SJCRH30 (cell line): ENCODE results near the gene ATP1B1. TPM values are rescaled to one million over a fixed set of nuclear protein-coding genes. Genes with fewer than 3 reads are reported as not detected.
"Not testable (repeated sequence)": the region's sequence is repeated elsewhere in the genome, so short reads cannot be mapped to it uniquely, and the experiment has no call there.

Experiments
- DNase-seq, 2 experiments: peaks; one replicate each; pipeline ENCODE4 v3.0.0-alpha.2; 2015 to 2020
- H3K27ac ChIP-seq: fragments of 250-450 bp; sonication (Bioruptor Pico); 2 replicates; pipeline ENCODE4 v1.5.1; 2020; ENCODE audit warnings: mild to moderate bottlenecking, moderate library complexity
- H3K27me3 ChIP-seq: fragments of 250-450 bp; sonication (Bioruptor Pico); 2 replicates; pipeline ENCODE4 v1.5.1; 2020; ENCODE audit warnings: mild to moderate bottlenecking, moderate library complexity
- H3K36me3 ChIP-seq: fragments of 250-450 bp; sonication (Bioruptor Pico); 2 replicates; pipeline ENCODE4 v1.5.1; 2020; ENCODE audit warnings: mild to moderate bottlenecking, moderate library complexity
- H3K4me1 ChIP-seq: fragments of 250-450 bp; sonication (Bioruptor Pico); 2 replicates; pipeline ENCODE4 v1.5.1; 2020; ENCODE audit warnings: mild to moderate bottlenecking, moderate library complexity
- H3K4me3 ChIP-seq: fragments of 250-450 bp; sonication (Bioruptor Pico); 2 replicates; pipeline ENCODE4 v1.5.1; 2020; ENCODE audit warnings: mild to moderate bottlenecking, moderate library complexity
- H3K9me3 ChIP-seq: fragments of 250-450 bp; sonication (Bioruptor Pico); replicated peaks from 2 replicates; pipeline ENCODE4 v1.5.1; 2020; ENCODE audit warnings: mild to moderate bottlenecking, moderate library complexity
- total RNA-seq: library from RNA; depleted of rRNA; stranded (reverse); fragments of >200 nt; shearing (Covaris generic); gene quantifications from 2 replicates; pipeline ENCODE4 v1.2.3, GENCODE V29; 2014

ATP1B1 gene
- total RNA-seq, 1 experiment from 2014 or later, result 19.7 TPM

DNA sequence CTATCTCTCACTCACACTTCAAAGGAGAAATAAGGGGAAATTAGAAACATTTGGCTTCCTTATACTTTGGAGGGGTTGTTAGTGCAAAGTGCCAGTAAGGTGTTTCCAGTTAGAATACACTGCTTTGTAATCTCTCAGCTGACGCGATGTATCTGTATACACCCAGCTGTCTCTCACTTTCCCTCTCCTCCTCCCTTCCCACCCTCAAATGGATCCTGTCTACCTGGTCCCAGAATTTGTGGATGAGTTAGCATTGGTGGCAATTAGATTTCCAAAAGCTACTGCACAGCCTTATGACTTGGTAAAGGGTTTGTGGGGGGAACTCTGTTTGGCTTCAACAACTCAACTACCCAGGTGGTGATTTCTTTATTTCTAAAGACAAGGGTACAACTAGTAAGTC lies 10.5 kb downstream of the ATP1B1 start:
- H3K4me1 ChIP-seq, result peaks cover 25% of the 10 kb centered on the region
- no peak for DNase-seq
- no peaks in the 10 kb centered on the region for H3K27me3 ChIP-seq
- H3K9me3 ChIP-seq, result no peaks in the 10 kb centered on the region
- no peak overlapping the region for H3K4me3 ChIP-seq
- no peak overlapping the region for H3K27ac ChIP-seq
- H3K36me3 ChIP-seq, result peaks cover 31% of the 10 kb centered on the region

DNA sequence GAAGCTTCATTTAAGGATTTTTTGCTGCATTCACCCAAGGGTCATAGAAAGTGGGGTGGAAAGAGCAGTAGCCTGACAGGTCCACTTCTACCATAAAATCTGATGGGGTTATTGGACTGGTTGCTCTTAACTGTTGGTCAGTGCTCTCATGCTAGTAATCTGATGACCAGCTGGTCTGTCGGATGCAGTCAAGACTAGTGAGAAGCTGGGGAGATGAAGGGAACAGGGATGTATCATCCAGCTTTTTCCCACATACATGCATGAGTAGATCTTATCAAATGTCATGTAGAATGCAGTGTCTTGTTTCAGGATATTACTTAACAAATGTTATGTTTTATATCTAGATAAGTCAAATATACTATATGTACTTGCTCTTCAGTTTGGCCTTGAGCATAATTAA lies 11.1 kb downstream of the ATP1B1 start:
- Histone ChIP-seq H3K4me1 (peaks cover 25% of the 10 kb centered on the region), H3K27me3 (no peaks in the 10 kb centered on the region), H3K36me3 (peaks cover 28% of the 10 kb centered on the region), H3K9me3 (no peaks in the 10 kb centered on the region), H3K27ac (no peak overlapping the region), H3K4me3 (no peak overlapping the region)
- no peak for DNase-seq

DNA sequence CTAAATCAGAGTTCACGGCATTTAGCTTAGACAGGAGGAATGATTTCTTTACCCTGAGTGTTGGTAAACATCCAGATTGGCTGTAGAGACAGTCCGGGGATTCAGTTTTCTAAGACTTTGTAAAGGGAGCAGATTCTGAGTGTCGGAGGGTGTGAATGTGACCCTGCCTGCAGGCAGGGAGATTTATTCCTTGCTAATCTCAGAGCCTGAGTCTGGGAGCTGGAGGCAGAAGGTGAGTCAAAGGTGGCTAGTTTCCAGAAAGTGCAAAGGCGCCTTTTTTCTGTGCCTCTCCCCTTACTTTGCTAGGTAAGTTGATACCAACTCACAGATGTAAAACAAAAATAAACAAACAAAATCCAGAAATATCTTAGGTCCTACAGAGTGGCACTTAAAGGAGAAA lies 11.7 kb downstream of the ATP1B1 start:
- no peaks in the 10 kb centered on the region for H3K27me3 ChIP-seq
- DNase-seq, result no peak
- H3K9me3 ChIP-seq, result no peaks in the 10 kb centered on the region
- no peak overlapping the region for H3K4me3 ChIP-seq
- peaks cover 28% of the 10 kb centered on the region for H3K36me3 ChIP-seq
- H3K27ac ChIP-seq, result no peak overlapping the region
- H3K4me1 ChIP-seq, result peaks cover 25% of the 10 kb centered on the region

DNA sequence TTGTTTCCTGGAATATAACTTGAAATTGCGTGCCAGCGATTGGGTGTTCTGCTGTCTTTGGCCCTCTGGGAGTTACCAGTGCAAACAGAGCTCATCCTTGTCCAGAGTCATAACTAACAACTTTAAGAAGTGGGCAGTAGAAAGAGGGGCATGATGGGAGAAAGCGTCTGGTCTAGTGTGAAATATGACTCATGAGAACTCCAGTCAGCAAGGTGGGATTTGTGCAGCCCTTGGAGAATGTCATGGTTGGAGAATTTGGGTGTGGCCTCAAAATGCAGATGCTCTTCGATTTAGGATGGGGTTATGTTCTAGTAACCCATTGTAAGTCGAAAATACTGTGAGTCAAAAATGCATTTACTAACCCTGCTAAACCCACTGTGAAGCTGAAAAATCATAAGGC lies 12.9 kb downstream of the ATP1B1 start:
- H3K4me1 ChIP-seq, result peaks cover 19% of the 10 kb centered on the region
- peak overlapping the region; percentile 27; the same call in 1 of the 2 replicates for H3K27ac ChIP-seq
- H3K36me3 ChIP-seq, result peaks cover 21% of the 10 kb centered on the region
- no peak overlapping the region for H3K4me3 ChIP-seq
- no peaks in the 10 kb centered on the region for H3K9me3 ChIP-seq
- H3K27me3 ChIP-seq, result no peaks in the 10 kb centered on the region
- DNase-seq, result peak in 1 of 2 experiments; percentile 23

DNA sequence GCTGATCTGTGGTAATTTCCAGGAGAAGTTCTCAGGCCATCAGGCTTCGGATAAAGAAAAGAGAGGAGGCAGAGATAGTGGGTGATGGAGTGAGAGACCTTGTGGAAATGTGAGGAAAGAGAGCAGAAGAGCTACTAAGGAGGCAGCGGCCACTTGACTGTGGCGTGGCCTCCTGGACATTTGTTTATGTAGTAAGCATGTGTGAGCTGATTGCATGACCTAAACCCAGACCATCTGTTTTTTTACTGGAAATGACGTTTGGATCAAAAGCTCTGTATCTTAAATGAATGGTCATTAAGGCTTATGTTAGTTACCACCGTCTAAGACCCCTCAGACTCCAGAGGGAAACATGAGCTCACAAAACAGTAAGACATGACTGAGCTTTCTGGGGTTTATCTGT lies 13.6 kb downstream of the ATP1B1 start:
- Histone ChIP-seq H3K9me3 (no peaks in the 10 kb centered on the region), H3K27me3 (no peaks in the 10 kb centered on the region), H3K36me3 (peaks cover 20% of the 10 kb centered on the region), H3K27ac (peak overlapping the region; percentile 27; the same call in 1 of the 2 replicates), H3K4me3 (no peak overlapping the region), H3K4me1 (peaks cover 19% of the 10 kb centered on the region)
- DNase-seq, result no peak

DNA sequence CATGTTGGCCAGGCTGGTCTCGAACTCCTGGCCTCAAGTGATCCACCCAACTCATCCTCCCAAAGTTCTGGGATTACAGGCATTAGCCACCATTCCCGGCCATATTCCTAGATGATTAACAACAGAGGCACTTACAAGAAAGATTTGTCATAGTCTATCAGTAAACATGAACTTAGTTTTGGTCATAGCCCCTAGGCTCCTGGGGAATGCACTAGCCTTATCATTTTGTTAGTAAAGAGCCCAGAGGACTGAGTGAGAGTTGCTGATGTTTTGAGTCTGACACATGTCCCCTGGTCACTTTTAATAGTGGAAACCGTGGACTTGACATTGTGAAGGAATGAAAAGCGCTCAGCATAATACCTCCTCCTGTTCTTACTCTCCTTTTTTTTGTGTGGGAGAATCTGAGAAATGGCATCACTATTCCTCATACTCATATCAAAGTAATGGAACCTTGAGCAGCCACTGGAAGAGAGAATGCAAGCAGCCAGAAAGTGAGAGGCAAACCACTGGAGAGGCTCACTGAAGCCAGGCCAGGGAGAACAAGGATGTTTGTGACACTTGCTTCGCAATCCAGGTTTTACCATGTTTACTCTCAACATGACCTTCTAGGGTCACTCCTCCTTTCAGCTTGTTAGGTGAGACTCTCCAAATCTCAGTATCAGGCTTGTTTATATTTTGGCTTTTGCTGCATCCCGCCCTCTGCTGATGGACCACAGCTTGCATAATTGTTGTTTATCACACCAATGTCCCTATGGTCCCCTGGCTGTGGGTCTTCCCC lies 14.8 kb downstream of the ATP1B1 start:
- DNase-seq, result no peak
- H3K9me3 ChIP-seq, result no peaks in the 10 kb centered on the region
- no peak overlapping the region for H3K4me3 ChIP-seq
- H3K27me3 ChIP-seq, result no peaks in the 10 kb centered on the region
- peaks cover 19% of the 10 kb centered on the region for H3K4me1 ChIP-seq
- no peak overlapping the region for H3K27ac ChIP-seq
- peaks cover 30% of the 10 kb centered on the region for H3K36me3 ChIP-seq

DNA sequence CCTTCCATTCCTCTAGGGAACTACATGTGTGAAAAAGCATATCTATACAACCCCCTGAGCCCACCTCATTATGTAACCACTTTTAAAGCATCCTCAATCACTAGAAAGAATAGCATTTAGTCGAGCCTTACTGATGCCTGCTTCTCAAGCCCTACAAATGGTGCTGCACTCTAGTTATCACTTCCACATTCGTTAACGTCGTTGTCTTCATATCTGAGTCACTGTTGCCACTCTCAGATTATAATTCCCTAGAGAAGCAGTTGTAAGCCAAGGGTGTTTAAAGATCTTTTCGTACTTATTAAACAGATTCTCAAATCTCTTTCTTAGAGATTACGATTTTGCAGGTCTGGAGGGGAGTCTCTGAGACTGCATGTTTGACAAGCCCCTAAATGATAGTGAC lies 16.5 kb downstream of the ATP1B1 start:
- H3K4me1 ChIP-seq, result peaks cover 19% of the 10 kb centered on the region
- peaks cover 34% of the 10 kb centered on the region for H3K36me3 ChIP-seq
- H3K4me3 ChIP-seq, result no peak overlapping the region
- no peaks in the 10 kb centered on the region for H3K27me3 ChIP-seq
- no peak overlapping the region for H3K27ac ChIP-seq
- no peaks in the 10 kb centered on the region for H3K9me3 ChIP-seq
- DNase-seq, result no peak

DNA sequence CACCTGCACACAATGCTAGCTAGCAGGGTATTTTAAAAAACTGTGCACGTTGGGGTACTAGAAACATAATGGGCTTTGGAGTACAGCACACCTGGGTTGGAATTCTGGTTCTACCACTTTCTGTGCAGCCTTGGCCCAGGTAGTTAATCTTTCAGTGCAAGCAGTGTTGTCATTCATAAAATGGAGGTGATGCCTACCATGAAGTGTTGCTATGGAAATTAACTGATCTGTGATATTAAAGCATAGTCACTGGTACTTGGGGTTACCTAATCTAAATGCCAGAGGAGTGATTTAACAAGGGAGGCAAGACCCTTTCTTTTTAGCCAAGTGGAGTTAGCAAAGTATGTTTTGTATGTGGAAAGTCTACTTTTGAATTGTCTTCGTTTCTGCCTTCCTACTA lies 18.0 kb downstream of the ATP1B1 start:
- Histone ChIP-seq H3K4me1 (peaks cover 9% of the 10 kb centered on the region), H3K4me3 (no peak overlapping the region), H3K9me3 (no peaks in the 10 kb centered on the region), H3K27me3 (no peaks in the 10 kb centered on the region), H3K27ac (no peak overlapping the region), H3K36me3 (peaks cover 31% of the 10 kb centered on the region)
- no peak for DNase-seq

DNA sequence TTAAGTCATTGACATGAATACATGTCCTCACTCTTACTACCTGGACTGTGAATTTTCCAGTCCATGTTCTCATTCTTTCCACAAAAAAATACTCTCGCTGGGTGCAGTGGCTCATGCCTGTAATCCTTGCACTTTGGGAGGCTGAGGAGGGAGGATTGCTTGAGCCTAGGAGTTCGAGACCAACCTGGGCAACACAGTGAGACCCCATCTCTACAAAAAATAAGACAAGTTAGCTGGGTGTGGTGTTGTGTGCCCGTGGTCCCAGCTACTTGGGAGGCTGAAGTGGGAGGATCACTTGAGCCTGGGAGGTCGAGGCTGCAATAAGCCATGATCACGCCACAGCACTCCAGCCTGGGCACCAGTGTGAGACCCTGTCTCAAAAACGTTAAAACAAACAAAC lies 19.1 kb downstream of the ATP1B1 start:
- not testable (repeated sequence) for H3K27ac ChIP-seq, DNase-seq, H3K27me3 ChIP-seq, H3K4me1 ChIP-seq, H3K4me3 ChIP-seq, H3K9me3 ChIP-seq
- peaks cover 30% of the 10 kb centered on the region for H3K36me3 ChIP-seq

DNA sequence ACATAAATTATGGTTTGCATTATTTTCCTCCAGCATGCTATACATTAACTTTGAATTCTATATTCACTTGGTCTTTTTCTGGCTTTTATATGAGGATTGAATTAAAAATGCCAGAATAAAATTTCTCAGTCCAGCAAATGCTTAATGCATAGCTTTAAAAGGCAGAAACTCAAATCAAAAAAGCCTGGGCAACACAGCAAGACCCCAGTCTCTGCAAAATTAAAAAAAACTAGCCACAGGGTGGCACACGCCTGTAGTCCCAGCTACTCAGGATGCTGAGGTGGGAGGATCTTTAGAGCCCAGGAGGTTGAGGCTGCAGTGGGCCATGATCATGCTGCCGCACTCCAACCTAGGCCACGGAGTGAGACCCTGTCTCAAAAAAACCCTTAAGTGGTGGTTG lies 19.8 kb downstream of the ATP1B1 start:
- Histone ChIP-seq H3K27me3 (no peaks in the 10 kb centered on the region), H3K36me3 (peaks cover 30% of the 10 kb centered on the region), H3K4me3 (no peak overlapping the region), H3K4me1 (no peaks in the 10 kb centered on the region), H3K27ac (no peak overlapping the region), H3K9me3 (no peaks in the 10 kb centered on the region)
- DNase-seq, result no peak

DNA sequence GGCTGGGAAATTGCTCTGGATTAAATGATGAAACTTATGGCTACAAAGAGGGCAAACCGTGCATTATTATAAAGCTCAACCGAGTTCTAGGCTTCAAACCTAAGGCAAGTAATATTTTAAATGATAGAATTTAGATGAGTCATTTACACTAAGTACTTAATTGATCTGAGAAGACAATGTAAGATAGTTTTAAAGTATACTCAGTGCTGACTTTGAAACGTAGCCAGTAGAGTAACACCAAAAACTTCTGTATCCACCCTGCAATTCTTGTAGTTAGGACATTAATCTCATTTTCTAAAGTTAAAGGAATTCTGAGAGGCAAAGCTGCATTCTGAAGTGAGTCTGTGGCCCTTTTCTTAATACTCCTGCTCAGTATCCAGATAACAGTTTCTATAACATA lies 20.8 kb downstream of the ATP1B1 start:
- DNase-seq, result no peak
- H3K9me3 ChIP-seq, result no peaks in the 10 kb centered on the region
- H3K36me3 ChIP-seq, result peaks cover 34% of the 10 kb centered on the region
- H3K27me3 ChIP-seq, result no peaks in the 10 kb centered on the region
- H3K4me1 ChIP-seq, result no peaks in the 10 kb centered on the region
- H3K4me3 ChIP-seq, result no peak overlapping the region
- no peak overlapping the region for H3K27ac ChIP-seq

DNA sequence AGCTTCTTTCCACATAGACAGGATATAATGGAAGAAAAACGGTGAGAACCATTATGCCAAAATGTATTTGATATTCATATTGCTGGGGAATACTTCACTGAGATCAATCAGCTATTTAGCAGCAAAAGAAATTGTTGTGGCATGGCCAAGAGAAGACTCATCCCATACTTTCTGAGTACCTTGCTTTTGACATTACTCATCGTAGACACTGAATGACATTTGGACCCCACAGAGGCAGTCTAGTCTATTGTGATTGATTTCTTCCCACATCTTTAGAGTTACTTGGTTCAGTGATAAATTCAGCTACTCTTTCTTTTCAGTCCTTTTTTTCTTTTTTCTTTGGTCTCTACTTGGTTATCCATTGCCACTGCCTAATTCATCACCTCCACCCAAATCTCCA lies 22.1 kb downstream of the ATP1B1 start:
- no peaks in the 10 kb centered on the region for H3K4me1 ChIP-seq
- no peak for DNase-seq
- no peak overlapping the region for H3K27ac ChIP-seq
- no peaks in the 10 kb centered on the region for H3K27me3 ChIP-seq
- H3K36me3 ChIP-seq, result peaks cover 34% of the 10 kb centered on the region
- no peak overlapping the region for H3K4me3 ChIP-seq
- H3K9me3 ChIP-seq, result no peaks in the 10 kb centered on the region

DNA sequence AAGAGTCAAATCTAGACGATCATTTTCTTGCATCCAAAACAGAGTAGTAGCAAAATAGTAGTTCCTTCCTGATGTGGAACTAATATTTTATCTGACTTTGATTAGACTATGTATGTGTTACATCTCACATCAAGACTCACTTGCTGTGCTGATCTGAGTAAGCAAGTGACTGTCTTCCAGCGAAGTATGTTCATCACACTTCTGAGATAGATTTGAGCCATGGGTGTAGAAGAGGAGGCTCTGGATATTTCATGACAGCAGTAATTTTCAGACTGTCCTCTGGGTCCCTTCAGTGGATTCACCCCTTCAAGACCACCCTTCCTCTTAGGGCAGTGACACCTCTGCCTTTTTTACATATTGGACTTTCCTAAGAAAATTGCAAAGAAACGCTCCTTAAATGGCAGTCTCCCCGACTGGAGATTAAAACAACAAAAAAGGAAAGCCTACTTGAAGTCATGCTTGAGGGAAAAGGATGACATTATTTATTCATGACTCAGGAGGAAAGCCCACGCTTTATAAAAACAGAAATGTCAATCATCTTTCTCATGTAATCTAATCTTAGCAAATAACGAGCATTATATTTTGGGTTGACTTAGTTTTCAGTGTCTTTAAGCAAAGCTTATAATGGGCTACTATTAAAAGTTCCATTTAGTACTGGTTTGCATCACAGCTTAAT lies 22.8 kb downstream of the ATP1B1 start:
- Histone ChIP-seq H3K4me3 (no peak overlapping the region), H3K36me3 (peaks cover 34% of the 10 kb centered on the region), H3K27ac (no peak overlapping the region), H3K4me1 (no peaks in the 10 kb centered on the region), H3K27me3 (no peaks in the 10 kb centered on the region), H3K9me3 (no peaks in the 10 kb centered on the region)
- DNase-seq, result no peak

DNA sequence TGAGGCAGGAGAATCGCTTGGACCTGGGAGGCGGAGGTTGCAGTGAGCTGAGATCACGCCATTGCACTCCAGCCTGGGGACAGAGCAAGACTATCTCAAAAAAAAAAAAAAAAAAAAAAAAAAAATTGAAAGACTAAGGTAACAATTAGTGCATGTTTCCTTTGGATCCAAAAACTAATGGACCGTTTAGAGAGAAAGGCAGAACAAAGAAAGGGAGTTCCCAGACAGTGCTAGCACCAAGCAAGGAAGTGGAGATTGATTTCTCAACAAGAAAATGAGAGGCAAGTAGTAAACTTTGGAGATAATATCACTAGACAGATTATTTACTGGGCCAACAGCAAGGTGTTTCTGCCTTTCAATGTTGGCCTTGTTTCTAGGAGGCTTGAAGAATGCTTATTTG lies 24.2 kb downstream of the ATP1B1 start:
- Histone ChIP-seq H3K4me3 (no peak overlapping the region), H3K9me3 (no peaks in the 10 kb centered on the region), H3K27ac (no peak overlapping the region), H3K36me3 (peaks cover 29% of the 10 kb centered on the region), H3K27me3 (no peaks in the 10 kb centered on the region), H3K4me1 (no peaks in the 10 kb centered on the region)
- no peak for DNase-seq

DNA sequence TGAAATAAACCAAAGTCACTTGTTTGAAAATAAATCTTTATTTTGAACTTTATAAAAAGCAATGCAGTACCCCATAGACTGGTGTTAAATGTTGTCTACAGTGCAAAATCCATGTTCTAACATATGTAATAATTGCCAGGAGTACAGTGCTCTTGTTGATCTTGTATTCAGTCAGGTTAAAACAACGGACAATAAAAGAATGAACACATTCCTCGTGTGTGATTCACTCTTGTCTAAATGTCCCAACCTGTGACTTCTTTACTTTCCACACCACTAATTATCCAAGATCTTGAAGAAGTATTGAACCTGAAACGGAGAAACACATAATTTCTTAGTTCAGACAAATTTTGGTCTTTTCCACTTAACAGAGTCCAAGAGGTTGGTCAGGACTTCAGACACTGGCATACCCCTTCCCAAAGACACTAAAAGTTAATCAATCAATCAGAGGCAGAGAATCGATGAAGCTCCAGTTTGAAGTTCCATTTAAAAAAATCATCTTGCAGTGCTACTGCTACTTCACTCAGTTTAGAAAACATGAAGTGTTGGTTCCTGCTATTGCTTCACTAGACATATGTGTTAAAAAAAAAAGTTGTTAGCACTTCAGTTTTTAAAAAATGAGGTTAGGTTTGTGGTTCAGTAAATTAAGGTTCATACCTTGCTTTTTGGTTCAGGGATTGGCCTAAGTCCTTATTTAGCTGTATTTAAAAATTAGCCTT lies 26.2 kb downstream of the ATP1B1 start:
- H3K9me3 ChIP-seq, result no peaks in the 10 kb centered on the region

More for the DNA sequence above, 26.2 kb downstream of the ATP1B1 start:
- Histone ChIP-seq H3K4me3 (no peak overlapping the region), H3K27ac (no peak overlapping the region), H3K4me1 (no peaks in the 10 kb centered on the region), H3K27me3 (no peaks in the 10 kb centered on the region), H3K36me3 (peaks cover 16% of the 10 kb centered on the region)
- DNase-seq, result no peak
